Measurements from ENCODE around the gene CFAP46.
"Not testable (repeated sequence)": the region's sequence is repeated elsewhere in the genome, so short reads cannot be mapped to it uniquely, and the experiment has no call there.

CFAP46 gene

DNA sequence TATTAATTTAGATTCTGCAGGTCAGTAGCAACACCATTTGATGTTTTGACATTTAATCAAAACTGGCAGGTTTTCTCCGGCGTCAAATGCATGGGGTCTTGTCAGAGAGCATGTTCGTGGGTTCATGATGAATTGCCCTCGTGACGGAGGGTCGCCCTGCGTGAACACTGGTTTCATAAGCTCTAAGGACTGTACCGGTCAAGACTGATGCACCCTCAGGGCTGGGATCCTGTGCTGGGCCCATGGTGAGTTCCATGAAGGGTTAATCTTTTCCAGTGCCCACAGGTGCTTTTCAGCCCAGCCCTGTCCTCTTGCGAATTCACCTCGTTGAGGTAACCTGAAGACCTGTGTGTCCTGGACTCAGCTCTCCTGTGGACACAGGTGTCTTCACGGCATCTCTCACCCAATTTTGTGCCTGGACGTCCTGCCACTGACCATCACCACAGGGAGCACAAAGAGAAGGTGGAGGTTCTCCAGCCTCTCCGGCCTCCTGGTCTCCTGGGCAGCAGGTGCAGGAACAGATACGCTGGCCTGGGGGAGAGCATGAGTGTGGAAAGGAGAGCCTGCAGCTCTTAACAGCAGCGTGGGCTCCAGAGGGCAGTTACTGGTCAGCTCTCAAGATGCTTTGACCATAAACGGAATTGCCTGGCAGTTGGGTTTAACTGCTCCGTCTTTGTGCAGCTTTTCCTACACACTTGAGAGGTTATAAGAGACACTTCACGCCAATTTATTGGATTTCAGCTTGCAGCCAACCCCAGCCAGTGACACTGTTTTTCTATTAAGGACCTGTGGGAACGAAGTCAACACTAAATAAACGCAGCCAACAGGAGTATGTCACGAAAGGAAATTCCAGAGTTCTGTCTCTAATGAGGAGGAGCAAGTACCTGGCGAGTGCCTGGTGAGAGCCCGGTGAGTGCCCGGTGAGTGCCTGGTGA is 37.4 kb upstream of the CFAP46 start:
- no peak for DNase-seq

DNA sequence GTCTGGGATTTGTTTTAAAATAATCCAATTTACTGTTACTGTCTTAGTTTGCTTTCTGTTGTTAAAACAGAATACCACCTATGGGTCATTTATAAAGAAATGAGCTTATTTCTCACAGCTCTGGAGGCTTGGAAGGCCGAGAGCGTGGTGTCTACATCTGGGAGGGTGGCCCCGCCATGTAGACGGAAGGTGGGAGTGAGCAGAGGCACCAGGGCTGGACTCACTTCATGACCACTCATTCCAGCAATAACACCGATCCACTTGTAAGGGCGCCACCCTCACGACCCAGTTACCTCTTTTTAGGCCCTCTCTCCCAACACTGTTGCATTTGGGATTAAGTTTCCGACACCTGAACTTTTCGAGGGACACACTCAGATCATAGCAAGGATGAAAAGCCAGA is 36.2 kb upstream of the CFAP46 start:
- no peak for DNase-seq

DNA sequence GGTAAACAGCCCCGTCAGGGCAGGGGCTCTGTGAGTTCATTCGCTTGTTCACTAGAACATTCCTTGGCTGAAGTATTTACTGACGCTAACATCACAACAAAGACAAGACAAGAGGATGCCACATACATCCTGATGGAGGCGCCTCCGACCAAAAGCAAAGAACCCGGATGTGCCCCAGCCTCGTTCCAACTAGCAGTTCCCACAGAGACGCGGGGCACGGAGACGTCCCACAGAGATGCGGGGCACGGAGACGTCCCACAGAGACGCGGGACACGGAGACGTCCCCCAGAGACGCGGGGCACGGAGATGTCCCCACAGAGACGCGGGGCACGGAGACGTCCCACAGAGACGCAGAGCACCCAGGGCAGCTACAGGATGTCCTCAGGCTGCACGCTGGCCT is 35.4 kb upstream of the CFAP46 start:
- DNase-seq: no peak

DNA sequence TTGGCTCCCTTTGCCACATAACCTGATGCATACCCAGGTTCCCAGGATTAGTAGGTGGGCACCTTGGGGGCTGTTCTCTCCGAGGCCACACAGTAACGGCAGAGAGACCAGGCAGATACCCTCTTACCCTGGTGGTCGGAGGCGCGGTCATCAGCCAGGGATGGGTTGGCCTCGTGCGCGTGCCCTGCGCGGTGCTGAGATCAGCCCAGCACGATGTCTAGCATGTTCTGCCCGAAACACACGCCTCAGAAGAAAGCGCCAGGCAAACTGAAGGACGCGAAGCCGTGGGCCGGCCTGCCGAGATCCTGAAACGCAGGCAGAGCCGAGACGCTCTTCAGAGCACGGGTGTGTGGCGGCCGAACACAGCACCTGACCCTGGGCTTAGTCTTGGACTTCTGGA is 34.7 kb upstream of the CFAP46 start:
- DNase-seq: no peak

DNA sequence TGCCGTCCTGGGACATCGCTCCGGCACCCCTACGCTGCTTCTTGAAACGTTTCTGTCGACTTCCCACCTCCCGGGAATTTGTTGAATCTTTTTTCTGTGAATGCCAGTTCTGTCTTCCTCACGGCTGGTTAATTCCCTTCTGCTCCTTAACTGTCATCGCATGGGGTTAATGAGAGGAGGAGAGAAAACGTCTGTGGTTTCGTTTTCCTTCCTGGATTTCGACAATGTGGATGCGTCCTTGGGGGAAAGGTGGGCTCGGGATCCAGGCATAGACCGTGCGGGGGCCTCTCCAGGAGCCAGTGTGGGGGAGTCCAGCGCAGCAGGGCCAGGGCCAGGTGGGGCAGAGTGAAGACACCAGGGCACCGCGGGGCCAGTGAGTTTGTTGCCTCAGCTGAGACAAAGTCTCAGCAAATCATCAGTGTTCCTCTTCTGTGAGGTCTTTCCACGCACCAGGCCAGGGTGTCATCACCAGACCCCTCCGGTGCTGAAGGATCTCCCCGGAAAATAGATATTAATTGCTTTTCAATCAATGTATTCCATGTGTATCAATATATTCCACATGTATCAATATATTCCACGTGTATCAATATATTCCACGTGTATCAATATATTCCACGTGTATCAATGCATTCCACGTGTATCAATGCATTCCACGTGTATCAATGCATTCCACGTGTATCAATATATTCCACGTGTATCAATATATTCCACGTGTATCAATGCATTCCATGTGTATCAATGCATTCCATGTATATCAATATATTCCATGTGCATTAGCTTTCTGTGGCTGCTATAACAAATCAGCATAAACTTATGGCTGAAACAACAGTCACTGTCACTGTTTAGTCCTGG is 33.7 kb upstream of the CFAP46 start:
- DNase-seq: no peak

- no peak for DNase-seq
Observed at GRCh38 chr10:132974886-132975830, 32.8 kb upstream of the CFAP46 start.

GRCh38 chr10:132974249-132974796 is 32.0 kb upstream of the CFAP46 start:
- no peak for DNase-seq

DNA sequence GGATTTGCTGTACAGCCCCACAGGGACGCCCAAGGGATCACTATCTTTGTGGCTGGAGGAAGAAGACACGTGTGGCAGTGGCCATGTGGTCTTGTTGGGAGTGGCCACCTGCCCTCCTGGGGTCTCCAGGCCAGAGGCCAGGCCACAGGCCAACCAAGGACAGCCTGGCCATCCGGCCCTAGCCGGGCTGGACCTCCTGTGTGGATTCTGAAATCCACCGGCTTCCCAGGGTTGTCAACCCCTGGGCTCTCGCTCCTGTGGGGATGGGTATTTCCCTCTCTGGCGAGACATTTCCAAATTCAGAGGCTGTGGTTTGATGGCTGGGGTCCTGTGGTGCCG is 31.5 kb upstream of the CFAP46 start:
- DNase-seq: no peak

DNA sequence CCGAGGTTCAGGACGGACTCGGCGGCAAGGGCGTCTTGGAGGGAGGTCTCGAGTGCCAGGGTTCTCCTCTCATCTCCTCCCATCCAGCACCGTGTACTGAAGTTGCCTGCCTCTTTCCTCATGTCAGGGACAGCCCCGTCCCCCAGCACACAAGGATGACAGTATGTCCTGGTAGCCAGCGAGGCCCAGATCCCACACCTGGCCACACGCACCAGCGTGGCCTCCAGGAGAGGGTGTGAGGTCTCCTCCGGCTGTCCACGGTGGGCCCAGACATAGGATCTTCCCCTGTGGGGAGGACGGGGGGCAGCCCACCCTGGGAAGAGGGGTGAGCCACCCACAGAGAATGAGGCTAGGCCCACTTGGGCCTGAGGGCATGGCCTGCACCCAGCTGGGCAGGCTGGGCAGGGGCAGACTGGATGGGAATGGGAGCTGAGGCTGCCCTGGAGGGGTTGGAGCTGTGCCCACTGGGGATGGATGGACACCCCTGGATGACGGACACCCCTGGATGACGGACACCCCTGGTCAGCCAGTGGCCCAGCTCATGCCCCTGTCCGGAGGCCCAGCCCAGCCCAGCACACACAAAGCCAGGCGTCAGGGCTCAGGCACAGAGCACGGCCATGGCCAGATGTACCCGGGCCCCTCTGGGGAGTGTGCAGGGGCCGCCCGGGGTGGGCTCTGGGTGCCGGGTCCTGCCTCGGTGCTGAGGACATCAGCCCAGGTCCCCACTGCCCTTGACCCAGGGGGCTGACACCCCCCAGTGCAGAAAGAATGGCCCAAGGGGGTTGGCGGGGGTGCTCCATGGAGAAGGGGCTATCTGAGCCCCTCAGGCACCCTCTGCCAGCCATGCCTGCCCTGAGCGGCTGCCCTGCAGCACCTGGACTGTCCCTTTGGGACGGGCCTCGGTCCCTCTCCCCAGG is 30.9 kb upstream of the CFAP46 start:
- no peak for DNase-seq

DNA sequence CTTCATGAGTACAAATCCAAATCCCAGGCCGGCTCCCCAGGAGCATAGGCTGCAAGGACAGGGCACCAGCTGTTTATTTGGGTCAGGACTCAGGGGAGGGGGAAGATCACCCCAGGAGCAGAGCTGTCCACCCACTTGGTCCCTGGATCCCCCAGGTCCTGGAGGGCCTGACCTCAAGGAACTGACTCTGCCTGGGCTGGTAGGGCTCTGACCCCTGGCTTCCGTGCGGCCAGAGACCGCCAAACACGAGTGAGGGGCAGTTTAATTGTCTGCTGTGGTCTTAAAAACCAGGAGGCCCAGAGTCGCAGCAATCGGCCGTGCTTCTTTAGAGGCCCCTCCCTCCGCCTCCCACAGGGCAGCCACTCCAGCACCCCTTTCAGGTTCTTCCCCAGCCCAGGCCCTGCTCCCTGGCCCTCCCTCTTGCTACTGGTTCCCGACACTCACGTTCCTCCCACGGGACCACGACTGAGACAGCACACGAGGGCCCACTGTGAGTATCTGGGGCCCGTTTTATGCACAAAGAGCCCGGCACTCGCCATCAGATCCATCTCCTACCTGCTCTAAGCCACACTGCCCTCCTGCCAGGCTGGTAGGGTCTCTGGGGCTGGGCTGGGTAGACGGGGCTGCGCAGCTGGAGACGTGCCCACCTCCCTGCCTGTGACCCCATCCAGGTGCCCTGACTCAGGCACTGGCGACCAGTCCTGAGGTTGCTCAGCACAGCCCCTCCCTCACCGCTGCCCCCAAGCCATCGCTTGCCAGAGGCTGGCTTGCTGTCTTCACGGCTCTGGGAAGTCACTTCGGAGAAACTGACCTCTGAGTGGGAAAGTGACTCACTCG is 30.0 kb upstream of the CFAP46 start:
- no peak for DNase-seq

- DNase-seq: no peak
Observed at GRCh38 chr10:132971448-132972148, 29.2 kb upstream of the CFAP46 start.

DNA sequence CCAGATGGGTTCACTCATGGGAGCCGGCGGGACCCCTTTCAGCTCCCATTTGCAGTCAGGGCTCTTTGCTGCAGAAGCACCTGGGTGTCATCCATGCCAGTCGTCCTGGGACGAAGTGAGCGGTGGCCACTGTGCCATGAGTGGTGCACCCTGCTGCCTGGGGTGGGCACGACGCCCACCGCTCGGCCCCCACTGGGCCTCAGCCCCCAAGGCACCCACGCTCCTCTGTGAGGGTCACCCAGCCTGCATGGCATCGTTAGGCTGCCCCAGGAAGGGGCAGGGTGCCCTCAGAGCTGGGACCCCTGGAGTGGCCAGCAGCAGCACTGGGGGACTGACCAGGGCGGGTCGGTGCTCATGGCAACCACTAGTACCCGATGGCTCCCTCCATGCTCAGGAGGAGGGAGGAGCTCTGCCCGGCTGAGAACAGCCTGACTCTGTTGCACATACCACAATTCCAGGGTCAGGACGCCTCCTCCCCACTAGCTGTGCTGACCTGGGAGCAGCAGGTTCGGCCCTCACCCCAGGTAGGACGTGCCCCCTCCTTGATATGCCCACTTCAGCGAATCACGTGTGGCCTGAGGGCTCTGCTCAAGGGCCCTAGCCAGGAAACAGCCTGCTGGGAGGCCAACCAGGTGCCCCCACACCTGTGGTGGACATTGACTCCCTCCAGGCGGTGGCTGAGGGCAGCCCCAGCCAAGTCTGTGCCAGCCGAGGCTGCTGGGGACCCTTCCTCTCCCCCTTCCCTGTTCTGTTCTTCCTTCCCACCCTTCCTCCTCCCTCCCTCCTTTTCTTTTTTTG is 28.5 kb upstream of the CFAP46 start:
- no peak for DNase-seq

- no peak for DNase-seq
Observed at GRCh38 chr10:132967540-132967939, 25.2 kb upstream of the CFAP46 start.

DNA sequence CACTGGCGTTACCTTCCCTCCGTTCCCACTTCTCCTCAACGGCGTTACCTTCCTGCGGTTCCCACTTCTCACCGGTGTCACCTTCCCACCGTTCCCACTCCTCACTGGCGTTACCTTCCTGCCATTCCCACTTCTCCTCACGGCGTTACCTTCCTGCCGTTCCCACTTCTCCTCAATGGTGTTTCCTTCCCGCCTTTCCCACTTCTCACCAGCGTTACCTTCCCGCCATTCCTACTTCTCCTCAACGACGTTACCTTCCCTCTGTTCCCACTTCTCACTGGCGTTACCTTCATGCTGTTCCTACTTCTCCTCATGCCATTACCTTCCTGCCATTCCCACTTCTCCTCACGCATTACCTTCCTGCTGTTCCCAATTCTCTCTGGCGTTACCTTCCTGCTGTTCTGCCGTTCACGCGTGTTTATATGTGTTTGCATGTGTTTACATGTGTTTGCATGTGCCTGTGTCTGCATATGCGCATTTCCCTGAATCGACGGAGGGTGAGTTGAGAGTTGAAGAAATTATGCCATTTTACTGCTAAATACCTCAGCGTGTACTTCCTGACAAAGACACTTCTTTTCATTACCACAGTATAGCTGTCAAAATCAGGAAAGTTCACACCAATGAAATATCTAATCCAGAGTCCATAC is 23.2 kb upstream of the CFAP46 start:
- DNase-seq: peak in 1 of 2 experiments; percentile 53

GRCh38 chr10:132964707-132965410 is 22.5 kb upstream of the CFAP46 start:
- not testable (repeated sequence) for DNase-seq

- DNase-seq: no peak
Observed at GRCh38 chr10:132964231-132964630, 21.9 kb upstream of the CFAP46 start.

DNA sequence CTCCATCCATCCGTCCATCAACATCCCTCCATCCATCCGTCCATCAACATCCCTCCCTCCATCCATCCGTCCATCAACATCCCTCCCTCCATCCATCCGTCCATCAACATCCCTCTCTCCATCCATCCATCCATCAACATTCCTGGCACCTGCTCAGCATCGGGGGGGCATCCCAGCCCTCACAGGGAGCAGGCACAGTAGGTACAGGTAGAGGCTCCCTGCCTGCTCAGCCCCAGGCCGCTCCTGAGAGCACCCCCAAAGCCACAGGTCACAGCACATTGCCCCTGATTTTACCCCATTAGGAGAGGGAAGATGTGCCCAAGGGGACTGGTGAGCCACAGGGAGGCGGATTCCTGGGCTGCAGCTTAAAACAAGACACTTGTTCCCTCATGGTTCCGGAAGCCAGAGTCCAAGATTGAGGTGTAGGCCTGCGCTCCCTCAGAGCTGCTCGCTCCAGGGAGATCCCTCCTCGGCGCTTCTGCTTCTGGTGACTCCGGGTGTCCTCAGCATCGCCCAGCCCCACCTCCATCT is 21.1 kb upstream of the CFAP46 start:
- no peak for DNase-seq

Measured in NCI-H187 (cell line).